Measurements from ENCODE around the gene MED13L. TPM values are rescaled to one million over a fixed set of nuclear protein-coding genes. Genes with fewer than 3 reads are reported as not detected.

MED13L gene
- total and polyA plus RNA-seq, 2 donors (not counting 3 experiments of a cell fraction or from before 2014, with no cell fraction given): 27.4 to 93.6 TPM

GRCh38 chr12:116043659-116044535, 233.6 kb downstream of the MED13L start:
- Histone ChIP-seq H3K27ac (ENCODE audit: insufficient read depth, low read depth, low read length) (no peak overlapping the region), H3K27me3 (ENCODE audit: control insufficient read depth in 2 of 2, insufficient read depth in 2 of 2, low read length in 2 of 2) (no peaks in the 10 kb centered on the region), H3K36me3 (ENCODE audit: control insufficient read depth in 2 of 2, extremely low read depth in 1 of 2, insufficient read depth in 2 of 2, low read length in 2 of 2) (no peaks in the 10 kb centered on the region), H2AFZ (ENCODE audit: low read depth, low read length) (no peak overlapping the region), H3K4me1 (ENCODE audit: control insufficient read depth, extremely low read depth, insufficient read depth, low read length) (peaks cover 4% of the 10 kb centered on the region), H3K4me2 (ENCODE audit: insufficient read depth, low read length) (no peak overlapping the region), H3K79me2 (ENCODE audit: control insufficient read depth, insufficient read depth, low read length) (peaks cover 17% of the 10 kb centered on the region), H3K4me3 (replicated peaks in 1 of 3; ENCODE audit: insufficient read depth in 1 of 3, low read depth in 1 of 3, low read length in 3 of 3) (no peak overlapping the region), H3K9ac (replicated peaks; ENCODE audit: extremely low read depth, insufficient read depth, low read length) (no peak overlapping the region), H3K9me1 (replicated peaks; ENCODE audit: control insufficient read depth, extremely low read depth, insufficient read depth, low read length) (no peaks in the 10 kb centered on the region), H3K9me3 (replicated peaks; ENCODE audit: control insufficient read depth, insufficient read depth, low read length) (no peaks in the 10 kb centered on the region), H4K20me1 (replicated peaks; ENCODE audit: control insufficient read depth, extremely low read depth, insufficient read depth, low read length) (no peaks in the 10 kb centered on the region)
- dilution Hi-C loops (cut with MboI; ENCODE audit: extremely low pct_ligation_motif_present, low sequenced_read_pairs): no loop called here
- ChIA-PET POLR2A (interaction anchor here (0.6 kb wide), 1 partner anchor 32 kb away, joined by 4 read pairs; no protein-coding TSS in a partner anchor), CTCF (interaction anchor here (1.0 to 2.0 kb wide), 5 partner anchors 10 to 28 kb away, joined by 3 to 7 read pairs (median 5); no protein-coding TSS in a partner anchor)
- FAIRE-seq: no peak
- BruUV-seq (replicated peaks): no TSS peak
- TF ChIP-seq CTCF (IDR thresholded peaks at IDR 0.05; ENCODE audit: extremely low read depth in 1 of 2, insufficient read depth in 1 of 2, low read depth in 1 of 2, low read length in 2 of 2): no peak
- no peak for TF ChIP-seq MYC (IDR thresholded peaks at IDR 0.05; ENCODE audit: low read depth, low read length)
- TF ChIP-seq POLR2AphosphoS5 (IDR thresholded peaks at IDR 0.05; ENCODE audit: insufficient read depth, low read depth, low read length): no peak
- no peak for TF ChIP-seq MAX (IDR thresholded peaks at IDR 0.05; ENCODE audit: insufficient read depth, insufficient read length)
- TF ChIP-seq GATA2 (IDR thresholded peaks at IDR 0.05; ENCODE audit: insufficient read depth, insufficient read length, low read depth, low read length): no peak
- no peak for TF ChIP-seq FOS (IDR thresholded peaks at IDR 0.05; ENCODE audit: borderline replicate concordance, insufficient read depth, low read length)
- no peak for TF ChIP-seq POLR2A (IDR thresholded peaks at IDR 0.05; ENCODE audit: low read depth, low read length)
- TF ChIP-seq JUN (IDR thresholded peaks at IDR 0.05; ENCODE audit: borderline replicate concordance, insufficient read depth, insufficient read length, low read depth): no peak
- TF ChIP-seq EZH2 (IDR thresholded peaks at IDR 0.05; ENCODE audit: borderline replicate concordance, low read depth, low read length, severe bottlenecking): no peak
- DNase-seq (ENCODE audit: low read depth, low spot score): peak; percentile 11
- intact Hi-C loops (cut with micrococcal nuclease): no loop called here
